SK-N-SH treated with all-trans-retinoic acid at 6 μM for 48 hours (cell line): Measurements from ENCODE around the gene MT1E.

ENCODE experiments used
- ARNTL ChIP-seq: fragments of 450-650 bp; formaldehyde crosslinking; IDR thresholded peaks from 2 replicates; pipeline ENCODE4 v1.5.0; 2020; ENCODE audit warnings: low read depth, mild to moderate bottlenecking, moderate library complexity, borderline replicate concordance
- CREB5 ChIP-seq: fragments of 250-450 bp; sonication (Bioruptor Pico); IDR thresholded peaks from 2 replicates; pipeline ENCODE4 v1.5.1; 2020; ENCODE audit warnings: low read depth, mild to moderate bottlenecking, moderate library complexity
- GLIS3 ChIP-seq: fragments of 250-450 bp; sonication (Bioruptor Pico); IDR thresholded peaks from 2 replicates; pipeline ENCODE4 v1.5.0; 2020; ENCODE audit warnings: mild to moderate bottlenecking, moderate library complexity
- OSR1 ChIP-seq: fragments of 250-450 bp; sonication (Bioruptor Pico); IDR thresholded peaks from 2 replicates; pipeline ENCODE4 v1.8.0; 2022; ENCODE audit warnings: moderate library complexity, mild to moderate bottlenecking, inconsistent platforms
- PATZ1 ChIP-seq: fragments of 250-450 bp; sonication (Bioruptor Pico); IDR thresholded peaks from 2 replicates; pipeline ENCODE4 v1.8.0; 2020; ENCODE audit warnings: mild to moderate bottlenecking, moderate library complexity, borderline replicate concordance
- POU6F1 ChIP-seq: fragments of 250-450 bp; sonication (Bioruptor Pico); IDR thresholded peaks from 2 replicates; pipeline ENCODE4 v1.8.0; 2021; ENCODE audit warnings: low read depth, mild to moderate bottlenecking, moderate library complexity, borderline replicate concordance
- RARB ChIP-seq: fragments of 250-450 bp; sonication (Bioruptor Pico); IDR thresholded peaks from 2 replicates; pipeline ENCODE4 v1.8.0; 2021; ENCODE audit warnings: mild to moderate bottlenecking, moderate library complexity
- SNAI2 ChIP-seq: fragments of 250-450 bp; sonication (Bioruptor Pico); IDR thresholded peaks from 2 replicates; pipeline ENCODE4 v1.5.0; 2020; ENCODE audit warnings: mild to moderate bottlenecking, moderate library complexity
- TCF4 ChIP-seq: fragments of 250-450 bp; sonication (Bioruptor Pico); IDR thresholded peaks from 2 replicates; pipeline ENCODE4 v1.8.0; 2021; ENCODE audit warnings: mild to moderate bottlenecking, moderate library complexity, borderline replicate concordance
- TOX ChIP-seq: fragments of 250-450 bp; sonication (Bioruptor Pico); IDR thresholded peaks from 2 replicates; pipeline ENCODE4 v1.8.0; 2021; ENCODE audit warnings: mild to moderate bottlenecking, moderate library complexity, borderline replicate concordance
- TSHZ2 ChIP-seq: fragments of 250-450 bp; sonication (Bioruptor Pico); IDR thresholded peaks from 2 replicates; pipeline ENCODE4 v1.5.0; 2020; ENCODE audit warnings: mild to moderate bottlenecking, moderate library complexity
- ZNF565 ChIP-seq: fragments of 450-650 bp; formaldehyde crosslinking; conservative IDR thresholded peaks from 2 replicates; pipeline ENCODE4 v1.5.0; 2020; ENCODE audit warnings: low read depth, mild to moderate bottlenecking, moderate library complexity
- ZNF8 ChIP-seq: fragments of 450-650 bp; formaldehyde crosslinking; IDR thresholded peaks from 2 replicates; pipeline ENCODE4 v1.5.0; 2020; ENCODE audit warnings: mild to moderate bottlenecking, moderate library complexity

- TF ChIP-seq RARB = no peak
- TF ChIP-seq ZNF8 = no peak
- no peak for TF ChIP-seq ZNF565 (CRISPR knock-in tag)
- TF ChIP-seq SNAI2 = no peak
- no peak for TF ChIP-seq TOX (CRISPR knock-in tag)
- no peak for TF ChIP-seq TSHZ2 (CRISPR knock-in tag)
- TF ChIP-seq PATZ1 (CRISPR knock-in tag) = no peak
- TF ChIP-seq GLIS3 (CRISPR knock-in tag) = no peak
- no peak for TF ChIP-seq OSR1 (CRISPR knock-in tag)
- no peak for TF ChIP-seq TCF4 (CRISPR knock-in tag)
- TF ChIP-seq ARNTL = no peak
- TF ChIP-seq CREB5 (CRISPR knock-in tag) = no peak
- no peak for TF ChIP-seq POU6F1 (CRISPR knock-in tag)
Observed at GRCh38 chr16:56608876-56609462, 16.6 kb upstream of the MT1E start.
